Neural cell (in vitro differentiated cells): Measurements from ENCODE around the gene RAB3IP.

Experiments used
- CTCF ChIP-seq: fragments of 450-650 bp; IDR thresholded peaks from 2 replicates; pipeline ENCODE4 v1.5.1; 2014; ENCODE audit warnings: antibody characterized with exemption, mild to moderate bottlenecking, moderate library complexity; ENCODE audit not compliant: poor library complexity, severe bottlenecking
- EP300 ChIP-seq: fragments of 450-650 bp; conservative IDR thresholded peaks from 2 replicates; pipeline ENCODE4 v1.6.1; 2014; ENCODE audit warnings: antibody characterized with exemption, mild to moderate bottlenecking, moderate library complexity; ENCODE audit not compliant: poor library complexity, severe bottlenecking
- EZH2 ChIP-seq: fragments of 200-600, 300-800 bp; shearing (Covaris generic), sonication (generic); IDR thresholded peaks from 2 replicates; pipeline ENCODE4 v1.6.1; 2014; ENCODE audit warnings: antibody characterized with exemption, low read length, borderline replicate concordance, mild to moderate bottlenecking; ENCODE audit not compliant: insufficient read depth, poor library complexity, severe bottlenecking
- MXI1 ChIP-seq: fragments of 450-650 bp; conservative IDR thresholded peaks from 2 replicates; pipeline ENCODE4 v1.6.1; 2014; ENCODE audit warnings: antibody characterized with exemption, mild to moderate bottlenecking; ENCODE audit not compliant: poor library complexity, severe bottlenecking
- POLR2AphosphoS5 ChIP-seq: IDR thresholded peaks from 2 replicates; pipeline ENCODE4 v1.6.1; 2012
- RAD21 ChIP-seq: fragments of 450-650 bp; conservative IDR thresholded peaks from 2 replicates; pipeline ENCODE4 v1.6.1; 2014; ENCODE audit warnings: antibody characterized with exemption, mild to moderate bottlenecking, moderate library complexity
- SMC3 ChIP-seq: fragments of 450-650 bp; conservative IDR thresholded peaks from 2 replicates; pipeline ENCODE4 v1.6.1; 2014; ENCODE audit warnings: antibody characterized with exemption, mild to moderate bottlenecking, moderate library complexity; ENCODE audit not compliant: poor library complexity
- TAF1 ChIP-seq: IDR thresholded peaks from 2 replicates; pipeline ENCODE4 v1.6.1; 2012; ENCODE audit warnings: low read depth
- TF ChIP-seq, protein P1 (sequence below): IDR thresholded peaks from 2 replicates; pipeline ENCODE4 v1.6.1; 2012; ENCODE audit warnings: borderline replicate concordance

DNA sequence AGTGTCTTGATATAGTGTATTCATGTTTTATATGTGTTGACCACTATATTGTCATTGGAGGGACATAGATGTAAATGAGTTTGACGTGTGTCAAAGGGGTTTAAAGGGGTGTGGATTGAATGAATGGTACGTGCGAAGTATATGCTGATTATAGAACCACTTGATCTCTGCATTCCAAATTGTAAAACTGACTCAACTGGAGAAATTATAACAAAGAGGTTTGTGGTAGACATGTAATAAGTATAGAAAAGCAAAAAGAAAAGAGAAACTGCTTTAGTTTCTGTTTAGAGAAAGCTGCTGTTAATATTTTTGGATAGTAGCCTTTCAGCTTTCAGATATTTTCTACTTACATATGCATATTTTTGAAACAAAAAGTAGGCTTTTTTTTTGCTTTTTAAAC, 77.4 kb downstream of the RAB3IP start:
- TF ChIP-seq POLR2AphosphoS5 (no peak), EZH2 (no peak), CTCF (no peak), EP300 (no peak), TAF1 (no peak), RAD21 (no peak), SMC3 (no peak), MXI1 (no peak)
- TF ChIP-seq, protein P1, sequence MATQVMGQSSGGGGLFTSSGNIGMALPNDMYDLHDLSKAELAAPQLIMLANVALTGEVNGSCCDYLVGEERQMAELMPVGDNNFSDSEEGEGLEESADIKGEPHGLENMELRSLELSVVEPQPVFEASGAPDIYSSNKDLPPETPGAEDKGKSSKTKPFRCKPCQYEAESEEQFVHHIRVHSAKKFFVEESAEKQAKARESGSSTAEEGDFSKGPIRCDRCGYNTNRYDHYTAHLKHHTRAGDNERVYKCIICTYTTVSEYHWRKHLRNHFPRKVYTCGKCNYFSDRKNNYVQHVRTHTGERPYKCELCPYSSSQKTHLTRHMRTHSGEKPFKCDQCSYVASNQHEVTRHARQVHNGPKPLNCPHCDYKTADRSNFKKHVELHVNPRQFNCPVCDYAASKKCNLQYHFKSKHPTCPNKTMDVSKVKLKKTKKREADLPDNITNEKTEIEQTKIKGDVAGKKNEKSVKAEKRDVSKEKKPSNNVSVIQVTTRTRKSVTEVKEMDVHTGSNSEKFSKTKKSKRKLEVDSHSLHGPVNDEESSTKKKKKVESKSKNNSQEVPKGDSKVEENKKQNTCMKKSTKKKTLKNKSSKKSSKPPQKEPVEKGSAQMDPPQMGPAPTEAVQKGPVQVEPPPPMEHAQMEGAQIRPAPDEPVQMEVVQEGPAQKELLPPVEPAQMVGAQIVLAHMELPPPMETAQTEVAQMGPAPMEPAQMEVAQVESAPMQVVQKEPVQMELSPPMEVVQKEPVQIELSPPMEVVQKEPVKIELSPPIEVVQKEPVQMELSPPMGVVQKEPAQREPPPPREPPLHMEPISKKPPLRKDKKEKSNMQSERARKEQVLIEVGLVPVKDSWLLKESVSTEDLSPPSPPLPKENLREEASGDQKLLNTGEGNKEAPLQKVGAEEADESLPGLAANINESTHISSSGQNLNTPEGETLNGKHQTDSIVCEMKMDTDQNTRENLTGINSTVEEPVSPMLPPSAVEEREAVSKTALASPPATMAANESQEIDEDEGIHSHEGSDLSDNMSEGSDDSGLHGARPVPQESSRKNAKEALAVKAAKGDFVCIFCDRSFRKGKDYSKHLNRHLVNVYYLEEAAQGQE: no peak
